Thyroid gland (tissue), 4 donors: Measurements from ENCODE around the gene FUOM. TPM values are rescaled to one million over a fixed set of nuclear protein-coding genes. Genes with fewer than 3 reads are reported as not detected.

Experiments used
- DNase-seq, 2 donors: peaks; one replicate each; pipeline ENCODE4 v3.0.0-alpha.2; 2019
- H3K27ac ChIP-seq, 3 donors: fragments of 200-600 bp; sonication (generic); 1 replicate in 2 of 3; 2 replicates in 1 of 3; pipeline ENCODE4 v1.5.1; 2016 to 2019; ENCODE audit warnings: mild to moderate bottlenecking in 1 of 3, moderate library complexity in 1 of 3
- H3K27me3 ChIP-seq: fragments of 200-600 bp; sonication (generic); one replicate; pipeline ENCODE4 v1.5.1; 2019
- H3K36me3 ChIP-seq, 2 donors: fragments of 200-600 bp; sonication (generic); one replicate each; pipeline ENCODE4 v1.5.1; 2016 to 2019
- H3K4me1 ChIP-seq, 2 donors: fragments of 200-600 bp; sonication (generic); one replicate each; pipeline ENCODE4 v1.5.1; 2017 to 2019
- H3K4me3 ChIP-seq, 3 donors: fragments of 200-600 bp; sonication (generic); replicated peaks in 1 of 3; 1 replicate in 2 of 3; 2 replicates in 1 of 3; pipeline ENCODE4 v1.5.1; 2016; ENCODE audit warnings: mild to moderate bottlenecking in 1 of 3
- H3K9me3 ChIP-seq: fragments of 200-600 bp; sonication (generic); one replicate; pipeline ENCODE4 v1.5.1; 2017
- CTCF ChIP-seq, 6 experiments: fragments of 200-600 bp in 3 of 6; fragments of 450-650 bp in 3 of 6; sonication (generic) in 3 of 6; IDR thresholded peaks; one replicate each; pipeline ENCODE4 v1.5.1; 2016 to 2019; ENCODE audit warnings: antibody characterized with exemption in 6 of 6, mild to moderate bottlenecking in 2 of 6, inconsistent platforms in 1 of 6, moderate library complexity in 1 of 6
- POLR2A ChIP-seq, 2 donors: fragments of 450-650 bp; IDR thresholded peaks; one replicate each; pipeline ENCODE4 v1.6.1; 2017; ENCODE audit warnings: antibody characterized with exemption in 2 of 2, mild to moderate bottlenecking in 2 of 2, moderate library complexity in 1 of 2
- WGBS, 2 donors: methylation state at CpG; one replicate each; pipeline ENCODE4 v1.1.5; 2017; 5-methylcytosine and 5-hydroxymethylcytosine counted together
- intact Hi-C: fragments of 100-400 bp; cut with DNase I; formaldehyde crosslinking; loops from one replicate; pipeline ENCODE4 v1.15.1; 2023
- total RNA-seq, 4 donors: library from RNA; depleted of rRNA; stranded (reverse); fragments of >200 nt; gene quantifications; one replicate each; pipeline ENCODE4 v1.2.3, GENCODE V29; 2016

FUOM gene
- total RNA-seq, 4 donors from 2014 or later = 7.4 to 25.9 (median 18.9) TPM

GRCh38 chr10:133366751-133367150, 8.9 kb upstream of the FUOM start:
- no peak for DNase-seq

GRCh38 chr10:133366130-133366478, 8.3 kb upstream of the FUOM start:
- Histone ChIP-seq H3K36me3 (peaks cover 47 to 61% of the 10 kb centered on the region in 2 donors), H3K27me3 (no peaks in the 10 kb centered on the region), H3K27ac (no peak overlapping the region), H3K4me3 (no peak overlapping the region), H3K4me1 (peaks cover 0 to 13% of the 10 kb centered on the region in 2 donors), H3K9me3 (no peaks in the 10 kb centered on the region)
- DNase-seq = no peak
- intact Hi-C loops = no loop called here
- WGBS, 2 donors = 91% methylated on average over 13 to 16 of the region's 17 CpGs
- TF ChIP-seq CTCF (IDR thresholded peaks at IDR 0.05) = no peak
- TF ChIP-seq POLR2A (IDR thresholded peaks at IDR 0.05) = no peak

More at GRCh38 chr10:133366751-133367150, 8.9 kb upstream of the FUOM start:
- 93 to 94% methylated on average over 1 to 3 of the region's 13 CpGs for WGBS, 2 donors
- H3K27ac ChIP-seq = peak overlapping the region in 1 of 3 donors; percentile 45
- no peaks in the 10 kb centered on the region for H3K9me3 ChIP-seq
- no peak overlapping the region for H3K4me3 ChIP-seq
- intact Hi-C loops = no loop called here
- peaks cover 0 to 15% of the 10 kb centered on the region in 2 donors for H3K4me1 ChIP-seq
- H3K36me3 ChIP-seq = peaks cover 47 to 60% of the 10 kb centered on the region in 2 donors
- TF ChIP-seq CTCF (IDR thresholded peaks at IDR 0.05) (no peak), POLR2A (IDR thresholded peaks at IDR 0.05) (no peak)
- H3K27me3 ChIP-seq = no peaks in the 10 kb centered on the region

- Histone ChIP-seq H3K4me3 (no peak overlapping the region), H3K27ac (no peak overlapping the region)
- DNase-seq = no peak
Measured at GRCh38 chr10:133365461-133366129, 7.8 kb upstream of the FUOM start.

GRCh38 chr10:133364645-133365431, 7.0 kb upstream of the FUOM start:
- 90 to 91% methylated on average over 29 of the region's 29 CpGs for WGBS, 2 donors
- Histone ChIP-seq H3K9me3 (no peaks in the 10 kb centered on the region), H3K4me3 (no peak overlapping the region), H3K27me3 (no peaks in the 10 kb centered on the region), H3K4me1 (peaks cover 0 to 13% of the 10 kb centered on the region in 2 donors), H3K27ac (no peak overlapping the region), H3K36me3 (peaks cover 44 to 54% of the 10 kb centered on the region in 2 donors)
- no peak for TF ChIP-seq CTCF (IDR thresholded peaks at IDR 0.05)
- no peak for TF ChIP-seq POLR2A (IDR thresholded peaks at IDR 0.05)
- no peak for DNase-seq
- intact Hi-C loops = no loop called here

More at GRCh38 chr10:133365461-133366129, 7.8 kb upstream of the FUOM start:
- 88 to 95% methylated on average over 12 to 13 of the region's 13 CpGs for WGBS, 2 donors
- Histone ChIP-seq H3K4me1 (peaks cover 0 to 13% of the 10 kb centered on the region in 2 donors), H3K9me3 (no peaks in the 10 kb centered on the region), H3K27me3 (no peaks in the 10 kb centered on the region), H3K36me3 (peaks cover 47 to 61% of the 10 kb centered on the region in 2 donors)
- TF ChIP-seq POLR2A (IDR thresholded peaks at IDR 0.05) = no peak
- TF ChIP-seq CTCF (IDR thresholded peaks at IDR 0.05) = no peak
- intact Hi-C loops = no loop called here

- no peak for DNase-seq
- Histone ChIP-seq H3K36me3 (peaks cover 35 to 41% of the 10 kb centered on the region in 2 donors), H3K4me3 (no peak overlapping the region), H3K27me3 (no peaks in the 10 kb centered on the region), H3K9me3 (no peaks in the 10 kb centered on the region), H3K4me1 (peaks cover 0 to 5% of the 10 kb centered on the region in 2 donors), H3K27ac (no peak overlapping the region)
- 92 to 94% methylated on average over 12 to 13 of the region's 13 CpGs for WGBS, 2 donors
- intact Hi-C loops = no loop called here
- TF ChIP-seq CTCF (IDR thresholded peaks at IDR 0.05) = no peak
- TF ChIP-seq POLR2A (IDR thresholded peaks at IDR 0.05) = no peak
Measured at GRCh38 chr10:133362846-133363245, 5.0 kb upstream of the FUOM start.
